HEK293 (cell line): ENCODE measurements around the gene GMPPB.

Source experiments
- CTCF ChIA-PET: fragments of 350-600 bp; formaldehyde crosslinking; extraction: SDS; loops from one replicate; lab custom pipeline; 2021; ENCODE audit warnings: antibody characterized with exemption; lab: Yijun Ruan, JAX
- POLR2A ChIA-PET: fragments of 300-600 bp; formaldehyde crosslinking; extraction: SDS; loops from one replicate; lab custom pipeline; 2020; ENCODE audit warnings: antibody characterized with exemption, inconsistent platforms; lab: Yijun Ruan, JAX
- H3K27ac ChIP-seq: fragments of 200-500 bp; sonication (Bioruptor generic); 2 replicates; pipeline ENCODE4 v1.5.1; 2014; ENCODE audit warnings: low read depth, low read length, control low read depth, inconsistent platforms; ENCODE audit errors: extremely low read depth
- H3K36me3 ChIP-seq, 2 experiments: fragments of 200-500 bp in 1 of 2; sonication (Bioruptor generic) in 1 of 2; 1 replicate in 1 of 2; 2 replicates in 1 of 2; pipeline ENCODE4 v1.5.1; 2014 to 2017; ENCODE audit warnings: inconsistent platforms in 2 of 2, low read length in 2 of 2; ENCODE audit not compliant: control insufficient read depth in 2 of 2, insufficient read depth in 1 of 2
- H3K4me1 ChIP-seq: fragments of 200-500 bp; sonication (Bioruptor generic); 2 replicates; pipeline ENCODE4 v1.5.1; 2014; ENCODE audit warnings: mild to moderate bottlenecking, low read length, inconsistent platforms; ENCODE audit not compliant: control insufficient read depth, insufficient read depth
- H3K4me3 ChIP-seq: 2 replicates; pipeline ENCODE4 v1.5.1; 2011; ENCODE audit warnings: low read depth, mild to moderate bottlenecking, control low read depth, low read length, moderate library complexity
- H3K9me3 ChIP-seq: fragments of 200-500 bp; sonication (Bioruptor generic); 2 replicates; pipeline ENCODE4 v1.5.1; 2014; ENCODE audit warnings: low read depth, low read length, inconsistent platforms; ENCODE audit not compliant: control insufficient read depth, insufficient read depth
- GFI1B ChIP-seq: fragments of 450-650 bp; formaldehyde crosslinking; IDR thresholded peaks from 2 replicates; pipeline ENCODE4 v1.5.1; 2016; ENCODE audit warnings: missing biosample characterization, missing genetic modification characterization
- TCF7L2 ChIP-seq: IDR thresholded peaks from 2 replicates; pipeline ENCODE4 v1.6.1; 2011; ENCODE audit warnings: low read depth, mild to moderate bottlenecking, inconsistent platforms, low read length, moderate library complexity, borderline replicate concordance
- ZBTB11 ChIP-seq: fragments of 450-650 bp; formaldehyde crosslinking; conservative IDR thresholded peaks from 2 replicates; pipeline ENCODE4 v1.5.1; 2016; ENCODE audit warnings: low read depth, missing biosample characterization, missing genetic modification characterization
- ZBTB20 ChIP-seq: fragments of 450-650 bp; formaldehyde crosslinking; IDR thresholded peaks from 2 replicates; pipeline ENCODE4 v1.5.1; 2016; ENCODE audit warnings: missing biosample characterization, missing genetic modification characterization
- ZFHX2 ChIP-seq: fragments of 450-650 bp; formaldehyde crosslinking; conservative IDR thresholded peaks from 2 replicates; pipeline ENCODE4 v1.5.1; 2016; ENCODE audit warnings: missing biosample characterization, missing genetic modification characterization
- ZNF140 ChIP-seq: fragments of 450-650 bp; formaldehyde crosslinking; IDR thresholded peaks from 2 replicates; pipeline ENCODE4 v1.5.1; 2016; ENCODE audit warnings: missing biosample characterization, missing genetic modification characterization
- ZNF146 ChIP-seq: fragments of 450-650 bp; formaldehyde crosslinking; IDR thresholded peaks from 2 replicates; pipeline ENCODE4 v1.5.1; 2016; ENCODE audit warnings: missing biosample characterization, missing genetic modification characterization
- ZNF184 ChIP-seq: fragments of 450-650 bp; IDR thresholded peaks from 2 replicates; pipeline ENCODE4 v1.5.1; 2018; ENCODE audit warnings: missing biosample characterization, mild to moderate bottlenecking, missing genetic modification characterization
- ZNF274 ChIP-seq, 2 experiments: fragments of 200-500 bp in 1 of 2; fragments of 450-650 bp in 1 of 2; sonication (Bioruptor generic) in 1 of 2; formaldehyde crosslinking in 1 of 2; IDR thresholded peaks; 2 replicates each; pipeline versions ENCODE4 v1.5.1 to v1.6.1; 2014 to 2016; ENCODE audit warnings: borderline replicate concordance in 1 of 2, inconsistent platforms in 1 of 2, low read length in 1 of 2, missing biosample characterization in 1 of 2, missing genetic modification characterization in 1 of 2
- ZNF292 ChIP-seq: fragments of 450-650 bp; formaldehyde crosslinking; IDR thresholded peaks from 2 replicates; pipeline ENCODE4 v1.5.1; 2016; ENCODE audit warnings: low read depth, missing biosample characterization, missing genetic modification characterization, borderline replicate concordance
- ZNF488 ChIP-seq: fragments of 450-650 bp; formaldehyde crosslinking; IDR thresholded peaks from 2 replicates; pipeline ENCODE4 v1.5.1; 2016; ENCODE audit warnings: missing biosample characterization, missing genetic modification characterization
- ZNF518A ChIP-seq: fragments of 450-650 bp; formaldehyde crosslinking; conservative IDR thresholded peaks from 2 replicates; pipeline ENCODE4 v1.5.1; 2016; ENCODE audit warnings: low read depth, missing biosample characterization, missing genetic modification characterization
- ZNF654 ChIP-seq: fragments of 450-650 bp; formaldehyde crosslinking; IDR thresholded peaks from 2 replicates; pipeline ENCODE4 v1.5.1; 2016; ENCODE audit warnings: low read depth, missing biosample characterization, missing genetic modification characterization
- ZNF692 ChIP-seq: fragments of 450-650 bp; formaldehyde crosslinking; IDR thresholded peaks from 2 replicates; pipeline ENCODE4 v1.5.1; 2016; ENCODE audit warnings: missing biosample characterization, missing genetic modification characterization

Gene GMPPB

GRCh38 chr3:49747792-49748480 lies 24.2 kb upstream of the GMPPB start:
- H3K36me3 ChIP-seq = peaks cover 3 to 46% of the 10 kb centered on the region in 2 experiments; a peak in 2 of 3 replicates
- H3K4me3 ChIP-seq = no peak overlapping the region
- CTCF ChIA-PET = no interaction called here
- H3K4me1 ChIP-seq = no peaks in the 10 kb centered on the region
- no peaks in the 10 kb centered on the region for H3K9me3 ChIP-seq
- POLR2A ChIA-PET = no interaction called here
- no peak for TF ChIP-seq ZNF274 (IDR thresholded peaks at IDR 0.05; ENCODE audit: low read length)
- no peak for TF ChIP-seq ZNF274 (tag by site-specific recombination; IDR thresholded peaks at IDR 0.05; ENCODE audit: borderline replicate concordance)
- no peak for TF ChIP-seq ZBTB20 (tag by site-specific recombination)
- no peak for TF ChIP-seq TCF7L2
- TF ChIP-seq GFI1B (tag by site-specific recombination) = no peak
- TF ChIP-seq ZNF292 (tag by site-specific recombination) = no peak
- TF ChIP-seq, all 188 proteins: peak for 0
- no peak overlapping the region for H3K27ac ChIP-seq

GRCh38 chr3:49745986-49746385 lies 22.2 kb upstream of the GMPPB start:
- TF ChIP-seq ZFHX2 (tag by site-specific recombination) (no peak), ZNF692 (tag by site-specific recombination) (no peak), ZNF140 (tag by site-specific recombination) (peak; percentile 51; the same call in 1 of the 2 replicates), ZNF518A (tag by site-specific recombination) (no peak), ZNF488 (no peak), GFI1B (tag by site-specific recombination) (no peak), ZNF654 (tag by site-specific recombination) (no peak)
- ChIA-PET CTCF (no interaction called here), POLR2A (no interaction called here)
- no peaks in the 10 kb centered on the region for H3K4me1 ChIP-seq
- peaks cover 6 to 56% of the 10 kb centered on the region in 2 experiments; a peak in 2 of 3 replicates for H3K36me3 ChIP-seq
- H3K4me3 ChIP-seq = no peak overlapping the region
- H3K9me3 ChIP-seq = no peaks in the 10 kb centered on the region
- no peak overlapping the region for H3K27ac ChIP-seq

- ChIA-PET POLR2A (no interaction called here), CTCF (no interaction called here)
- H3K36me3 ChIP-seq = peaks cover 16 to 63% of the 10 kb centered on the region in 2 experiments; a peak in 2 of 3 replicates
- peak; percentile 68 for TF ChIP-seq ZNF146 (tag by site-specific recombination)
- no peak for TF ChIP-seq ZNF184 (tag by site-specific recombination)
- no peak for TF ChIP-seq ZBTB11 (tag by site-specific recombination)
- TF ChIP-seq, all 188 proteins: peak for 1
- Histone ChIP-seq H3K4me1 (no peaks in the 10 kb centered on the region), H3K9me3 (no peaks in the 10 kb centered on the region), H3K4me3 (no peak overlapping the region), H3K27ac (no peak overlapping the region)
These were observed 16.7 kb upstream of the GMPPB start for GRCh38 chr3:49740427-49740826.
